ENCODE data around the gene CNTN4.

- TF ChIP-seq CTCF (IDR thresholded peaks at IDR 0.05) = no peak
- TF ChIP-seq EP300 (IDR thresholded peaks at IDR 0.05) = no peak
Measured at GRCh38 chr3:2650746-2651145, 552.1 kb downstream of the CNTN4 start.

Data from tibial nerve (tissue), 4 donors.